MCF 10A (cell line): ENCODE results near the gene KCTD15. TPM values are rescaled to one million over a fixed set of nuclear protein-coding genes. Genes with fewer than 3 reads are reported as not detected.
A peak's percentile ranks its signal among the peaks of the same experiment; 100 is the strongest.

Experiments used
- BruUV-seq: library from RNA; stranded (reverse); fragments of 400-500 nt; replicated peaks from 2 replicates; lab custom pipeline; 2021; lab: Mats Ljungman, UMichigan
- CTCF ChIA-PET: fragments of 300-600 bp; sonication (Branson Sonifier 250); formaldehyde crosslinking; extraction: SDS; loops from one replicate; lab custom pipeline; 2021; ENCODE audit warnings: antibody characterized with exemption, inconsistent platforms; lab: Yijun Ruan, JAX
- POLR2A ChIA-PET: fragments of 300-600, 350-650 bp; sonication (Branson Sonifier 250); formaldehyde crosslinking; extraction: SDS; loops from one replicate; lab custom pipeline; 2020; ENCODE audit warnings: antibody characterized with exemption, inconsistent platforms; lab: Yijun Ruan, JAX
- DNase-seq: peaks from one replicate; pipeline ENCODE4 v3.0.0-alpha.2; 2018; ENCODE audit not compliant: unreplicated experiment
- H3K27ac Mint-ChIP-seq: one replicate; pipeline ENCODE4 v1.8.0; 2022; ENCODE audit warnings: mild to moderate bottlenecking, low read depth, mixed read lengths; ENCODE audit not compliant: unreplicated experiment
- H3K27me3 Mint-ChIP-seq: one replicate; pipeline ENCODE4 v1.8.0; 2022; ENCODE audit warnings: mixed read lengths; ENCODE audit not compliant: insufficient read depth, unreplicated experiment
- H3K36me3 Mint-ChIP-seq: one replicate; pipeline ENCODE4 v1.8.0; 2022; ENCODE audit warnings: mild to moderate bottlenecking, moderate library complexity, mixed read lengths; ENCODE audit not compliant: insufficient read depth, unreplicated experiment
- H3K4me1 Mint-ChIP-seq: one replicate; pipeline ENCODE4 v1.8.0; 2022; ENCODE audit warnings: mixed read lengths; ENCODE audit not compliant: insufficient read depth, unreplicated experiment
- H3K4me3 Mint-ChIP-seq: one replicate; pipeline ENCODE4 v1.8.0; 2022; ENCODE audit warnings: mild to moderate bottlenecking, moderate library complexity, mixed read lengths; ENCODE audit not compliant: unreplicated experiment
- H3K9me3 Mint-ChIP-seq: one replicate; pipeline ENCODE4 v1.8.0; 2022; ENCODE audit warnings: mixed read lengths; ENCODE audit not compliant: unreplicated experiment
- intact Hi-C: fragments of 100-400 bp; cut with micrococcal nuclease; formaldehyde crosslinking; loops from 2 replicates; pipeline ENCODE4 v1.14.1; 2022
- total RNA-seq: library from RNA; stranded (reverse); gene quantifications from 2 replicates; pipeline ENCODE4 v1.2.3, GENCODE V29; 2022
- TF ChIP-seq, protein P1 (sequence below): fragments of 200-600 bp; IDR thresholded peaks from one replicate; pipeline ENCODE4 v1.8.0; 2022; ENCODE audit warnings: antibody characterized with exemption, mild to moderate bottlenecking; ENCODE audit not compliant: unreplicated experiment

The KCTD15 gene
- total RNA-seq, 1 experiment from 2014 or later: 53.7 TPM

DNA sequence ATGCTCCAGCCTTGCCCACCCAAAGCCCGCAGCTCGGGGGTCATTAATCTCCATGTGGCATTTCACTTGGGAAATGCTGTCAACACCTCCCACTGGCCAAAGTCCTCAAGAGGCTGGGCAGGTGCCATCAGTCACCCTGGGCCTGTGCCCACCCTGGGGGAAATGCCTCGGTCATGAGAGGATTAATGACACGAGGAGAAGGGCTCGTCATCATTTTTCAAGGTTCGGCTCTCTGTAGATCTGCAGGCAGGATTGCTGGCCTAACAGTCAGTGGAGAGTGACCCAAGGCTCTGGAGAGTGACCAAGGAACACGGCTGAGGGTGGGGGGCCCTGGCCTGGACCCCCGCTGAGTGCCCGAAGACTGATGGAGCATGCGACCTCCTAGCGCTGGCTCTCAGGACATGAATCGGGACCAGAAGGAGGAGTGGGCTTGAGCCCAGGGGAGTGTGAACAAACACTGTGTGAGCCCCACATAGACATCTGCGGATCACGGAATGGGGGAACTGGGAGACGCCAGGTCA is 15.2 kb upstream of the KCTD15 start:
- peaks cover 39% of the 10 kb centered on the region for H3K27me3 Mint-ChIP-seq
- no peaks in the 10 kb centered on the region for H3K9me3 Mint-ChIP-seq
- no peak overlapping the region for H3K27ac Mint-ChIP-seq

DNA sequence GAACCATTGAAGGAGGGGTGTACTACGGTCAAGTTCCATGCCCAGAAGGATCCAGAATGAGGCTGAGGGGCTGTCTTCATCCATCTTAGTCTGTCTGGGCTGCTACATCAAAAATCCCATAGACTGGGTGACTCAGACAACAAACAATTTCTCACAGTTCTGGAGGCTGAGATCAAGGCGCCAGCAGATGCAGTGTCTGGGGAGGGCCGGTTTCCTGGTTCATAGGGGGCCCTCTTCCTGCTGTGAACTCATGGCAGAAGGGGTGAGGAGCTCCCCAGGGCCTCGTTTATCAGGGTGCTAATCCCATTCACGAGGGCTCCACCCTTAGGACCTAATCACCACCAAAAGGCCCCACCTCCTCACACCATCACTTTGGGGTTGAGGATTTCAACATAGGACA is 14.7 kb upstream of the KCTD15 start:
- H3K4me3 Mint-ChIP-seq: no peak overlapping the region
- POLR2A ChIA-PET: no interaction called here
- DNase-seq: no peak
- peaks cover 6% of the 10 kb centered on the region for H3K4me1 Mint-ChIP-seq
- CTCF ChIA-PET: interaction anchor here (0.6 to 2.2 kb wide), 4 partner anchors 12 to 315 kb away, joined by 3 to 15 read pairs (median 4); no protein-coding TSS in a partner anchor
- peaks cover 39% of the 10 kb centered on the region for H3K27me3 Mint-ChIP-seq
- H3K9me3 Mint-ChIP-seq: no peaks in the 10 kb centered on the region
- TF ChIP-seq, protein P1, sequence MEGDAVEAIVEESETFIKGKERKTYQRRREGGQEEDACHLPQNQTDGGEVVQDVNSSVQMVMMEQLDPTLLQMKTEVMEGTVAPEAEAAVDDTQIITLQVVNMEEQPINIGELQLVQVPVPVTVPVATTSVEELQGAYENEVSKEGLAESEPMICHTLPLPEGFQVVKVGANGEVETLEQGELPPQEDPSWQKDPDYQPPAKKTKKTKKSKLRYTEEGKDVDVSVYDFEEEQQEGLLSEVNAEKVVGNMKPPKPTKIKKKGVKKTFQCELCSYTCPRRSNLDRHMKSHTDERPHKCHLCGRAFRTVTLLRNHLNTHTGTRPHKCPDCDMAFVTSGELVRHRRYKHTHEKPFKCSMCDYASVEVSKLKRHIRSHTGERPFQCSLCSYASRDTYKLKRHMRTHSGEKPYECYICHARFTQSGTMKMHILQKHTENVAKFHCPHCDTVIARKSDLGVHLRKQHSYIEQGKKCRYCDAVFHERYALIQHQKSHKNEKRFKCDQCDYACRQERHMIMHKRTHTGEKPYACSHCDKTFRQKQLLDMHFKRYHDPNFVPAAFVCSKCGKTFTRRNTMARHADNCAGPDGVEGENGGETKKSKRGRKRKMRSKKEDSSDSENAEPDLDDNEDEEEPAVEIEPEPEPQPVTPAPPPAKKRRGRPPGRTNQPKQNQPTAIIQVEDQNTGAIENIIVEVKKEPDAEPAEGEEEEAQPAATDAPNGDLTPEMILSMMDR: no peak
- no TSS peak for BruUV-seq
- no peak overlapping the region for H3K27ac Mint-ChIP-seq
- intact Hi-C loops: no loop called here
- no peaks in the 10 kb centered on the region for H3K36me3 Mint-ChIP-seq

More for the DNA sequence above, 15.2 kb upstream of the KCTD15 start:
- DNase-seq: no peak
- H3K36me3 Mint-ChIP-seq: no peaks in the 10 kb centered on the region
- BruUV-seq: no TSS peak
- no peak overlapping the region for H3K4me3 Mint-ChIP-seq
- intact Hi-C loops: no loop called here
- peaks cover 6% of the 10 kb centered on the region for H3K4me1 Mint-ChIP-seq
- ChIA-PET POLR2A (no interaction called here), CTCF (interaction anchor here (0.6 to 5.1 kb wide), 3 partner anchors 12 to 217 kb away, joined by 3 to 62 read pairs (median 4); partner anchors contain the start of gene KCTD15)
- TF ChIP-seq, protein P1: no peak

DNA sequence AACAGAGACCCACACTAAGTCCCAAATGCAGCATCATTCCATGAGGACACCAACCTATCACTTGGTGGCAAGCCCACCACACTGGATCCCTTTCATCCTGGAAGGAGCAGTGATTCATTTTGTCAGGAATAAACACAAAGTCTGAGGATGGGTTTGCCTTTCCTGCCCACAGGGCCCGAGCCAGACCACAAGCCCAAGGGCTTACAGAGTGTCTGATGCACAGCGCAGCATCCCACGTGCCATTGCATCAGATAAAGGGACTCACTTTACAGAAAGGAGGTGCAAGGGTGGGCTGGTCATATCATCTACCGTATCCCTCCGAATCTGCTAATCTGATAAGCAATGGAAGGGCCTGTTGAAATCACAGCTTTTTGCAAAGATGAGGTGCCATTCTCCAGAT is 12.2 kb upstream of the KCTD15 start:
- ChIA-PET CTCF (interaction anchor here (2.1 to 4.0 kb wide), 4 partner anchors 10 to 312 kb away, joined by 10 to 29 read pairs (median 20); no protein-coding TSS in a partner anchor), POLR2A (no interaction called here)
- BruUV-seq: no TSS peak
- H3K36me3 Mint-ChIP-seq: no peaks in the 10 kb centered on the region
- no peak overlapping the region for H3K27ac Mint-ChIP-seq
- H3K4me1 Mint-ChIP-seq: no peaks in the 10 kb centered on the region
- TF ChIP-seq, protein P1: no peak
- H3K4me3 Mint-ChIP-seq: no peak overlapping the region
- peaks cover 25% of the 10 kb centered on the region for H3K27me3 Mint-ChIP-seq
- no peak for DNase-seq
- intact Hi-C loops: no loop called here
- no peaks in the 10 kb centered on the region for H3K9me3 Mint-ChIP-seq

DNA sequence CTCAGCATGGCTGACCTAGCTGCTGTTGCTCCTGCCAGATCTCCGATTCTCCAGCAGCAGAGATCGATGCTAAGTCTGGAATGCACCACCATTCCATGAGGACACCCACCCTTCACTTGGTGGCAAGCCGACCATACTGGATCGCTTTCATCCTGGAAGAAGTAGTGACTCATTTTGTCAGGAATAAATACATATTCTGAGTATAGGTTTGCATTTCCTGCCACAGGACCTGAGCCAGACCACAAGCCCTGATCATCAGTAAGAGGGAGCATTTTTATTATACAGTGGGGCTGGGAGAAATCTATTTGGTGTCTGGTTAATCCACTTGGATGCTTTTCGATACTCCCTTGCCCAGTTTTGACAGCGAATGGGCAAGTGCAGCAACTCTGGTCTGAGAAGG is 10.9 kb upstream of the KCTD15 start:
- H3K36me3 Mint-ChIP-seq: no peaks in the 10 kb centered on the region
- H3K27ac Mint-ChIP-seq: no peak overlapping the region

More for the DNA sequence above, 10.9 kb upstream of the KCTD15 start:
- intact Hi-C loops: no loop called here
- no peak overlapping the region for H3K4me3 Mint-ChIP-seq
- POLR2A ChIA-PET: no interaction called here
- H3K9me3 Mint-ChIP-seq: no peaks in the 10 kb centered on the region
- H3K4me1 Mint-ChIP-seq: no peaks in the 10 kb centered on the region
- TF ChIP-seq, protein P1: no peak
- no TSS peak for BruUV-seq
- CTCF ChIA-PET: interaction anchor here (0.6 to 4.0 kb wide), 5 partner anchors 9 to 360 kb away, joined by 3 to 29 read pairs (median 19); no protein-coding TSS in a partner anchor
- H3K27me3 Mint-ChIP-seq: peaks cover 11% of the 10 kb centered on the region
- peak; percentile 38 for DNase-seq
